ENCODE results near the gene EIF4A2. TPM values are rescaled to one million over a fixed set of nuclear protein-coding genes. Genes with fewer than 3 reads are reported as not detected.

The EIF4A2 gene
- total and polyA plus RNA-seq, 2 of the 13 experiments (the other 11 are each of a cell fraction or from before 2014, with no cell fraction given), result 480 to 596 TPM

DNA sequence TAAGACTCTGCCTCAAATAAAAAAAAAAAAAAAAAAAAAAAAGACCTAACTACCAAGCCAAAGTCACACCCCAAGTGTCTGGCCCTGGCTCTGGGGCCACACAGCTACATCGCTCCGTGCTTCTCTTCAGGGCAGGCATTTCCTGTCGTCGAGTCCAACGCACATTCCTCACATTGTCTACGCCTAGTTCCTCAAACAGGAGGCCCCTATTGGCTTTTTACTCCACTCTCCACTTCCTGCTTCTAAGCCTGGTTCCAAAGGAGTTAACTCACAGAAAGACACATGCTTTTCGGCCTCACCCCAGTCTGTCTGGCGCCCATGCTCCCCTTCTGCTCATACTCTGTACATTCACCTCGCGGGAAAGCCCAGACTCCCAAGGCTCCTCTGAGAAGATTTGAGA, 37.4 kb upstream of the EIF4A2 start (continued):
- TF ChIP-seq, protein P1, sequence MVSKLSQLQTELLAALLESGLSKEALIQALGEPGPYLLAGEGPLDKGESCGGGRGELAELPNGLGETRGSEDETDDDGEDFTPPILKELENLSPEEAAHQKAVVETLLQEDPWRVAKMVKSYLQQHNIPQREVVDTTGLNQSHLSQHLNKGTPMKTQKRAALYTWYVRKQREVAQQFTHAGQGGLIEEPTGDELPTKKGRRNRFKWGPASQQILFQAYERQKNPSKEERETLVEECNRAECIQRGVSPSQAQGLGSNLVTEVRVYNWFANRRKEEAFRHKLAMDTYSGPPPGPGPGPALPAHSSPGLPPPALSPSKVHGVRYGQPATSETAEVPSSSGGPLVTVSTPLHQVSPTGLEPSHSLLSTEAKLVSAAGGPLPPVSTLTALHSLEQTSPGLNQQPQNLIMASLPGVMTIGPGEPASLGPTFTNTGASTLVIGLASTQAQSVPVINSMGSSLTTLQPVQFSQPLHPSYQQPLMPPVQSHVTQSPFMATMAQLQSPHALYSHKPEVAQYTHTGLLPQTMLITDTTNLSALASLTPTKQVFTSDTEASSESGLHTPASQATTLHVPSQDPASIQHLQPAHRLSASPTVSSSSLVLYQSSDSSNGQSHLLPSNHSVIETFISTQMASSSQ (IDR thresholded peaks at IDR 0.05; ENCODE audit: low read depth), result no peak
- TF ChIP-seq, protein P1 (CRISPR knock-in tag; IDR thresholded peaks at IDR 0.05; ENCODE audit: borderline replicate concordance), result peak; percentile 42; the same call in 1 of the 2 replicates
- TF ChIP-seq GATAD2A (CRISPR knock-in tag; IDR thresholded peaks at IDR 0.05) (peak; percentile 59; the same call in 1 of the 2 replicates), ZNF839 (CRISPR knock-in tag; IDR thresholded peaks at IDR 0.05; ENCODE audit: borderline replicate concordance) (no peak), FOSL2 (CRISPR knock-in tag; IDR thresholded peaks at IDR 0.05) (peak; percentile 31; the same call in 1 of the 2 replicates), DNMT3B (CRISPR knock-in tag; conservative IDR thresholded peaks at IDR 0.05) (peak; percentile 88; the same call in 1 of the 2 replicates)
- TF ChIP-seq, protein P2, sequence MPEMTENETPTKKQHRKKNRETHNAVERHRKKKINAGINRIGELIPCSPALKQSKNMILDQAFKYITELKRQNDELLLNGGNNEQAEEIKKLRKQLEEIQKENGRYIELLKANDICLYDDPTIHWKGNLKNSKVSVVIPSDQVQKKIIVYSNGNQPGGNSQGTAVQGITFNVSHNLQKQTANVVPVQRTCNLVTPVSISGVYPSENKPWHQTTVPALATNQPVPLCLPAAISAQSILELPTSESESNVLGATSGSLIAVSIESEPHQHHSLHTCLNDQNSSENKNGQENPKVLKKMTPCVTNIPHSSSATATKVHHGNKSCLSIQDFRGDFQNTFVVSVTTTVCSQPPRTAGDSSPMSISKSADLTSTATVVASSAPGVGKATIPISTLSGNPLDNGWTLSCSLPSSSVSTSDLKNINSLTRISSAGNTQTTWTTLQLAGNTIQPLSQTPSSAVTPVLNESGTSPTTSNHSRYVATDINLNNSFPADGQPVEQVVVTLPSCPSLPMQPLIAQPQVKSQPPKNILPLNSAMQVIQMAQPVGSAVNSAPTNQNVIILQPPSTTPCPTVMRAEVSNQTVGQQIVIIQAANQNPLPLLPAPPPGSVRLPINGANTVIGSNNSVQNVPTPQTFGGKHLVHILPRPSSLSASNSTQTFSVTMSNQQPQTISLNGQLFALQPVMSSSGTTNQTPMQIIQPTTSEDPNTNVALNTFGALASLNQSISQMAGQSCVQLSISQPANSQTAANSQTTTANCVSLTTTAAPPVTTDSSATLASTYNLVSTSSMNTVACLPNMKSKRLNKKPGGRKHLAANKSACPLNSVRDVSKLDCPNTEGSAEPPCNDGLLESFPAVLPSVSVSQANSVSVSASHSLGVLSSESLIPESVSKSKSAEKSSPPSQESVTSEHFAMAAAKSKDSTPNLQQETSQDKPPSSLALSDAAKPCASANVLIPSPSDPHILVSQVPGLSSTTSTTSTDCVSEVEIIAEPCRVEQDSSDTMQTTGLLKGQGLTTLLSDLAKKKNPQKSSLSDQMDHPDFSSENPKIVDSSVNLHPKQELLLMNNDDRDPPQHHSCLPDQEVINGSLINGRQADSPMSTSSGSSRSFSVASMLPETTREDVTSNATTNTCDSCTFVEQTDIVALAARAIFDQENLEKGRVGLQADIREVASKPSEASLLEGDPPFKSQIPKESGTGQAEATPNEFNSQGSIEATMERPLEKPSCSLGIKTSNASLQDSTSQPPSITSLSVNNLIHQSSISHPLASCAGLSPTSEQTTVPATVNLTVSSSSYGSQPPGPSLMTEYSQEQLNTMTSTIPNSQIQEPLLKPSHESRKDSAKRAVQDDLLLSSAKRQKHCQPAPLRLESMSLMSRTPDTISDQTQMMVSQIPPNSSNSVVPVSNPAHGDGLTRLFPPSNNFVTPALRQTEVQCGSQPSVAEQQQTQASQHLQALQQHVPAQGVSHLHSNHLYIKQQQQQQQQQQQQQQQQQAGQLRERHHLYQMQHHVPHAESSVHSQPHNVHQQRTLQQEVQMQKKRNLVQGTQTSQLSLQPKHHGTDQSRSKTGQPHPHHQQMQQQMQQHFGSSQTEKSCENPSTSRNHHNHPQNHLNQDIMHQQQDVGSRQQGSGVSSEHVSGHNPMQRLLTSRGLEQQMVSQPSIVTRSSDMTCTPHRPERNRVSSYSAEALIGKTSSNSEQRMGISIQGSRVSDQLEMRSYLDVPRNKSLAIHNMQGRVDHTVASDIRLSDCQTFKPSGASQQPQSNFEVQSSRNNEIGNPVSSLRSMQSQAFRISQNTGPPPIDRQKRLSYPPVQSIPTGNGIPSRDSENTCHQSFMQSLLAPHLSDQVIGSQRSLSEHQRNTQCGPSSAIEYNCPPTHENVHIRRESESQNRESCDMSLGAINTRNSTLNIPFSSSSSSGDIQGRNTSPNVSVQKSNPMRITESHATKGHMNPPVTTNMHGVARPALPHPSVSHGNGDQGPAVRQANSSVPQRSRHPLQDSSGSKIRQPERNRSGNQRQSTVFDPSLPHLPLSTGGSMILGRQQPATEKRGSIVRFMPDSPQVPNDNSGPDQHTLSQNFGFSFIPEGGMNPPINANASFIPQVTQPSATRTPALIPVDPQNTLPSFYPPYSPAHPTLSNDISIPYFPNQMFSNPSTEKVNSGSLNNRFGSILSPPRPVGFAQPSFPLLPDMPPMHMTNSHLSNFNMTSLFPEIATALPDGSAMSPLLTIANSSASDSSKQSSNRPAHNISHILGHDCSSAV (CRISPR knock-in tag; IDR thresholded peaks at IDR 0.05; ENCODE audit: borderline replicate concordance), result no peak
- TF ChIP-seq, protein P3, sequence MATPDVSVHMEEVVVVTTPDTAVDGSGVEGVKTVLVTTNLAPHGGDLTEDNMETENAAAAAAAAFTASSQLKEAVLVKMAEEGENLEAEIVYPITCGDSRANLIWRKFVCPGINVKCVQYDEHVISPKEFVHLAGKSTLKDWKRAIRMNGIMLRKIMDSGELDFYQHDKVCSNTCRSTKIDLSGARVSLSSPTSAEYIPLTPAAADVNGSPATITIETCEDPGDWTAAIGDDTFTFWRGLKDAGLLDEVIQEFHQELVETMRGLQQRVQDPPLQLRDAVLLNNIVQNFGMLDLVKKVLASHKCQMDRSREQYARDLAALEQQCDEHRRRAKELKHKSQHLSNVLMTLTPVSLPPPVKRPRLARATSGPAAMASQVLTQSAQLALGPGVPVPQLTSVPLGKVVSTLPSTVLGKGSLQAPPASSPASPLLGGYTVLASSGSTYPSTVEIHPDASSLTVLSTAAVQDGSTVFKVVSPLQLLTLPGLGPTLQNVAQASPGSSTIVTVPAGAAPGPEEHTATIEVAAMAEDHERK (CRISPR knock-in tag; IDR thresholded peaks at IDR 0.05; ENCODE audit: low read depth), result no peak
- TF ChIP-seq, protein P4, sequence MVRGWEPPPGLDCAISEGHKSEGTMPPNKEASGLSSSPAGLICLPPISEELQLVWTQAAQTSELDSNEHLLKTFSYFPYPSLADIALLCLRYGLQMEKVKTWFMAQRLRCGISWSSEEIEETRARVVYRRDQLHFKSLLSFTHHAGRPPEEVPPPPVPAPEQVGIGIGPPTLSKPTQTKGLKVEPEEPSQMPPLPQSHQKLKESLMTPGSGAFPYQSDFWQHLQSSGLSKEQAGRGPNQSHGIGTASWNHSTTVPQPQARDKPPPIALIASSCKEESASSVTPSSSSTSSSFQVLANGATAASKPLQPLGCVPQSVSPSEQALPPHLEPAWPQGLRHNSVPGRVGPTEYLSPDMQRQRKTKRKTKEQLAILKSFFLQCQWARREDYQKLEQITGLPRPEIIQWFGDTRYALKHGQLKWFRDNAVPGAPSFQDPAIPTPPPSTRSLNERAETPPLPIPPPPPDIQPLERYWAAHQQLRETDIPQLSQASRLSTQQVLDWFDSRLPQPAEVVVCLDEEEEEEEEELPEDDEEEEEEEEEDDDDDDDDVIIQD (CRISPR knock-in tag; IDR thresholded peaks at IDR 0.05; ENCODE audit: low read depth), result peak; percentile 84
